ENCODE measurements around the gene SPG7.

SPG7 gene

GRCh38 chr16:89478576-89479221 lies 29.5 kb upstream of the SPG7 start:
- TF ChIP-seq POLR2AphosphoS5 (IDR thresholded peaks at IDR 0.05; ENCODE audit: low read depth) = no peak
- TF ChIP-seq GABPA (IDR thresholded peaks at IDR 0.05; ENCODE audit: low read depth) = no peak
- TF ChIP-seq SPI1 (IDR thresholded peaks at IDR 0.05; ENCODE audit: borderline replicate concordance, low read depth) = no peak
- TF ChIP-seq, protein P1, sequence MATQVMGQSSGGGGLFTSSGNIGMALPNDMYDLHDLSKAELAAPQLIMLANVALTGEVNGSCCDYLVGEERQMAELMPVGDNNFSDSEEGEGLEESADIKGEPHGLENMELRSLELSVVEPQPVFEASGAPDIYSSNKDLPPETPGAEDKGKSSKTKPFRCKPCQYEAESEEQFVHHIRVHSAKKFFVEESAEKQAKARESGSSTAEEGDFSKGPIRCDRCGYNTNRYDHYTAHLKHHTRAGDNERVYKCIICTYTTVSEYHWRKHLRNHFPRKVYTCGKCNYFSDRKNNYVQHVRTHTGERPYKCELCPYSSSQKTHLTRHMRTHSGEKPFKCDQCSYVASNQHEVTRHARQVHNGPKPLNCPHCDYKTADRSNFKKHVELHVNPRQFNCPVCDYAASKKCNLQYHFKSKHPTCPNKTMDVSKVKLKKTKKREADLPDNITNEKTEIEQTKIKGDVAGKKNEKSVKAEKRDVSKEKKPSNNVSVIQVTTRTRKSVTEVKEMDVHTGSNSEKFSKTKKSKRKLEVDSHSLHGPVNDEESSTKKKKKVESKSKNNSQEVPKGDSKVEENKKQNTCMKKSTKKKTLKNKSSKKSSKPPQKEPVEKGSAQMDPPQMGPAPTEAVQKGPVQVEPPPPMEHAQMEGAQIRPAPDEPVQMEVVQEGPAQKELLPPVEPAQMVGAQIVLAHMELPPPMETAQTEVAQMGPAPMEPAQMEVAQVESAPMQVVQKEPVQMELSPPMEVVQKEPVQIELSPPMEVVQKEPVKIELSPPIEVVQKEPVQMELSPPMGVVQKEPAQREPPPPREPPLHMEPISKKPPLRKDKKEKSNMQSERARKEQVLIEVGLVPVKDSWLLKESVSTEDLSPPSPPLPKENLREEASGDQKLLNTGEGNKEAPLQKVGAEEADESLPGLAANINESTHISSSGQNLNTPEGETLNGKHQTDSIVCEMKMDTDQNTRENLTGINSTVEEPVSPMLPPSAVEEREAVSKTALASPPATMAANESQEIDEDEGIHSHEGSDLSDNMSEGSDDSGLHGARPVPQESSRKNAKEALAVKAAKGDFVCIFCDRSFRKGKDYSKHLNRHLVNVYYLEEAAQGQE (IDR thresholded peaks at IDR 0.05; ENCODE audit: insufficient replicate concordance, low read depth) = no peak
- Histone ChIP-seq H3K27me3 (ENCODE audit: insufficient read depth, poor library complexity, severe bottlenecking) (no peaks in the 10 kb centered on the region), H3K27ac (replicated peaks) (no peak overlapping the region), H3K4me3 (replicated peaks; ENCODE audit: insufficient read depth, low read length) (no peak overlapping the region)
- DNase-seq (ENCODE audit: low read depth in 1 of 2, low spot score in 1 of 2) = no peak

DNA sequence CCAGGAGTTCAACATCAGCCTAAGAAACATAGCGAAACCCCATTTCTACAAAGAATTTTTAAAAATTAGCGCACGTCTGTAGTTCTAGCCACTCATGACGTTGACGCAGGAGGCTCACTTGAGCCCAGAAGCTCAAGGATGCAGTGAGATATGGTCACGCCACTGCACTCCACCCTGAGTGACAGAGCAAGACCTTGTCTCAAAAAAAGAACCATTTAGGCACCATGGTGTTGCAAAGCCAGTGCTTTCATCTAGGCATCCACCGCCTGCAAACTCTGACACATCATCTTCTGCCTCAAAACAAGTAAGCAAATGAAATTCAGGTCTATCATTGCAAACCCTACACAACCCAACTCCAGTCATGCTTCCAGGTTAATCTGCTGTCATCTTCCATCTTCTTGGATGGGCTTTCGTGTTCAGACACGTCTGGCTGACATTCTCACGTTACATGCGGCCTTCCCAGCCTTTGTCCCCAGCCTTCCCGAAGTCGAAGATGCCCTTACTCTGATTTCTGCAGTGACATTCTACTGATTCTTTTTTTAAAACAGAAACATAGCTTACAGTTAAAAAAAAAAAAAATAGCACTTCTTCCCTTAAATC lies 26.7 kb upstream of the SPG7 start:
- no peaks in the 10 kb centered on the region for H3K27me3 ChIP-seq (ENCODE audit: insufficient read depth, poor library complexity, severe bottlenecking)
- no peak overlapping the region for H3K27ac ChIP-seq (replicated peaks)
- no peak for DNase-seq (ENCODE audit: low read depth in 1 of 2, low spot score in 1 of 2)
- H3K4me3 ChIP-seq (replicated peaks; ENCODE audit: insufficient read depth, low read length) = no peak overlapping the region
- no peak for TF ChIP-seq SPI1 (IDR thresholded peaks at IDR 0.05; ENCODE audit: borderline replicate concordance, low read depth)
- TF ChIP-seq, protein P2, sequence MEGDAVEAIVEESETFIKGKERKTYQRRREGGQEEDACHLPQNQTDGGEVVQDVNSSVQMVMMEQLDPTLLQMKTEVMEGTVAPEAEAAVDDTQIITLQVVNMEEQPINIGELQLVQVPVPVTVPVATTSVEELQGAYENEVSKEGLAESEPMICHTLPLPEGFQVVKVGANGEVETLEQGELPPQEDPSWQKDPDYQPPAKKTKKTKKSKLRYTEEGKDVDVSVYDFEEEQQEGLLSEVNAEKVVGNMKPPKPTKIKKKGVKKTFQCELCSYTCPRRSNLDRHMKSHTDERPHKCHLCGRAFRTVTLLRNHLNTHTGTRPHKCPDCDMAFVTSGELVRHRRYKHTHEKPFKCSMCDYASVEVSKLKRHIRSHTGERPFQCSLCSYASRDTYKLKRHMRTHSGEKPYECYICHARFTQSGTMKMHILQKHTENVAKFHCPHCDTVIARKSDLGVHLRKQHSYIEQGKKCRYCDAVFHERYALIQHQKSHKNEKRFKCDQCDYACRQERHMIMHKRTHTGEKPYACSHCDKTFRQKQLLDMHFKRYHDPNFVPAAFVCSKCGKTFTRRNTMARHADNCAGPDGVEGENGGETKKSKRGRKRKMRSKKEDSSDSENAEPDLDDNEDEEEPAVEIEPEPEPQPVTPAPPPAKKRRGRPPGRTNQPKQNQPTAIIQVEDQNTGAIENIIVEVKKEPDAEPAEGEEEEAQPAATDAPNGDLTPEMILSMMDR (IDR thresholded peaks at IDR 0.05; ENCODE audit: insufficient read depth, low read length) = no peak
- no peak for TF ChIP-seq POLR2AphosphoS5 (IDR thresholded peaks at IDR 0.05; ENCODE audit: low read depth)
- TF ChIP-seq GABPA (IDR thresholded peaks at IDR 0.05; ENCODE audit: low read depth) = no peak

GRCh38 chr16:89482150-89482816 lies 25.9 kb upstream of the SPG7 start:
- DNase-seq (ENCODE audit: low read depth in 1 of 2, low spot score in 1 of 2) = no peak
- Histone ChIP-seq H3K27me3 (ENCODE audit: insufficient read depth, poor library complexity, severe bottlenecking) (no peaks in the 10 kb centered on the region), H3K27ac (replicated peaks) (no peak overlapping the region), H3K4me3 (replicated peaks; ENCODE audit: insufficient read depth, low read length) (no peak overlapping the region)
- TF ChIP-seq, protein P2 (IDR thresholded peaks at IDR 0.05; ENCODE audit: insufficient read depth, low read length) = no peak
- TF ChIP-seq POLR2AphosphoS5 (IDR thresholded peaks at IDR 0.05; ENCODE audit: low read depth) (no peak), GABPA (IDR thresholded peaks at IDR 0.05; ENCODE audit: low read depth) (no peak), SPI1 (IDR thresholded peaks at IDR 0.05; ENCODE audit: borderline replicate concordance, low read depth) (no peak)
- TF ChIP-seq, protein P1 (IDR thresholded peaks at IDR 0.05; ENCODE audit: insufficient replicate concordance, low read depth) = no peak

GRCh38 chr16:89482817-89483205 lies 25.4 kb upstream of the SPG7 start:
- no peak overlapping the region for H3K27ac ChIP-seq (replicated peaks)
- H3K27me3 ChIP-seq (ENCODE audit: insufficient read depth, poor library complexity, severe bottlenecking) = no peaks in the 10 kb centered on the region
- no peak for TF ChIP-seq POLR2AphosphoS5 (IDR thresholded peaks at IDR 0.05; ENCODE audit: low read depth)
- TF ChIP-seq, protein P1 (IDR thresholded peaks at IDR 0.05; ENCODE audit: insufficient replicate concordance, low read depth) = no peak
- TF ChIP-seq GABPA (IDR thresholded peaks at IDR 0.05; ENCODE audit: low read depth) = no peak
- TF ChIP-seq SPI1 (IDR thresholded peaks at IDR 0.05; ENCODE audit: borderline replicate concordance, low read depth) = no peak
- TF ChIP-seq, protein P2 (IDR thresholded peaks at IDR 0.05; ENCODE audit: insufficient read depth, low read length) = no peak
- no peak for DNase-seq (ENCODE audit: low read depth in 1 of 2, low spot score in 1 of 2)
- H3K4me3 ChIP-seq (replicated peaks; ENCODE audit: insufficient read depth, low read length) = no peak overlapping the region

All from HL-60 (cell line).